ENCODE results near the gene NPAP1. TPM values are rescaled to one million over a fixed set of nuclear protein-coding genes. Genes with fewer than 3 reads are reported as not detected.

The NPAP1 gene
- total RNA-seq, 1 donor from 2014 or later: not detected

DNA sequence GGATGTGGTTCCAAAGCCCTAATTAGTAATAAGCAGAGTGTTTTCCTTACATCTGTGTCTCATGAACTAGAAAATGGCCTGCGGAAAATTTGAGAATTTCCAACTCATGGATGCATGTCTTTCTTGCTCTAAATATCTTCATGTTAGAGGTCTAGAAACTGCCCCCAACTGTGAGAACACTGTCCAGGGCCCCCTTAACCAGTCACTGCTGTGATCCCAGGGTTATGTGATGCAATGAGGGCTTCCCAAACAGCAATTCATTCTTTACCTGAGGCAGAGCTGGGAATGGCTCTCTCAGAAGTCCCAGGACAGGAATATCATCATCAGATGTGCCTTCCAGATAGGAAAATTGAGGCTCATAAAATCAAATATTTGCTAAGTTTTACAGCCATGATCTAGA, 8.2 kb downstream of the NPAP1 start:
- Histone ChIP-seq H3K36me3 (ENCODE audit: control insufficient read depth, insufficient read depth, low read length) (no peaks in the 10 kb centered on the region), H3K4me3 (ENCODE audit: low read depth, low read length) (no peak overlapping the region), H3K27me3 (ENCODE audit: control insufficient read depth, insufficient read depth, low read length) (no peaks in the 10 kb centered on the region)
- TF ChIP-seq, protein P1, sequence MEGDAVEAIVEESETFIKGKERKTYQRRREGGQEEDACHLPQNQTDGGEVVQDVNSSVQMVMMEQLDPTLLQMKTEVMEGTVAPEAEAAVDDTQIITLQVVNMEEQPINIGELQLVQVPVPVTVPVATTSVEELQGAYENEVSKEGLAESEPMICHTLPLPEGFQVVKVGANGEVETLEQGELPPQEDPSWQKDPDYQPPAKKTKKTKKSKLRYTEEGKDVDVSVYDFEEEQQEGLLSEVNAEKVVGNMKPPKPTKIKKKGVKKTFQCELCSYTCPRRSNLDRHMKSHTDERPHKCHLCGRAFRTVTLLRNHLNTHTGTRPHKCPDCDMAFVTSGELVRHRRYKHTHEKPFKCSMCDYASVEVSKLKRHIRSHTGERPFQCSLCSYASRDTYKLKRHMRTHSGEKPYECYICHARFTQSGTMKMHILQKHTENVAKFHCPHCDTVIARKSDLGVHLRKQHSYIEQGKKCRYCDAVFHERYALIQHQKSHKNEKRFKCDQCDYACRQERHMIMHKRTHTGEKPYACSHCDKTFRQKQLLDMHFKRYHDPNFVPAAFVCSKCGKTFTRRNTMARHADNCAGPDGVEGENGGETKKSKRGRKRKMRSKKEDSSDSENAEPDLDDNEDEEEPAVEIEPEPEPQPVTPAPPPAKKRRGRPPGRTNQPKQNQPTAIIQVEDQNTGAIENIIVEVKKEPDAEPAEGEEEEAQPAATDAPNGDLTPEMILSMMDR (IDR thresholded peaks at IDR 0.05; ENCODE audit: insufficient read depth, low read length, poor library complexity, severe bottlenecking): no peak
- no peak for DNase-seq (ENCODE audit: low read depth)

DNA sequence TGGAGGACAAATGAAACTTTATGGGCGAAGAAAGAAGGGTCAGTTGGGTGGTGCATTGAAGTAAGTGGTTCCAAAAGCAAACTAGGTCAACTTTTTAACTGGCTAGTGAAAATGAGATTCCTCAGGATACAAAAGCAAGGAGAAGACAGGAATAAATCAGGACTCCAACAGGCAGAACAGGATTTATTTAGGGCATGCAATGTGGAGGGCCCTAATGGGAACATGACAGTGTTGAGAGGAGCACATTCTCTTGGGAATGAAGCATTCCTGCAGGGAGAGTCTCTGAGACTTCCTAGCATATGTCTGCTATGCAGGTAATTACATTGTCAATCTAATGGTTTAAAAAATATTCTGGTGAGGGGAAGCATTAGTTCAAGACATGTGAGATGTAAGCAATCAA, 8.7 kb downstream of the NPAP1 start:
- no peak overlapping the region for H3K4me3 ChIP-seq (ENCODE audit: low read depth, low read length)
- H3K36me3 ChIP-seq (ENCODE audit: control insufficient read depth, insufficient read depth, low read length): no peaks in the 10 kb centered on the region
- TF ChIP-seq, protein P1 (IDR thresholded peaks at IDR 0.05; ENCODE audit: insufficient read depth, low read length, poor library complexity, severe bottlenecking): no peak
- DNase-seq (ENCODE audit: low read depth): no peak
- no peaks in the 10 kb centered on the region for H3K27me3 ChIP-seq (ENCODE audit: control insufficient read depth, insufficient read depth, low read length)

DNA sequence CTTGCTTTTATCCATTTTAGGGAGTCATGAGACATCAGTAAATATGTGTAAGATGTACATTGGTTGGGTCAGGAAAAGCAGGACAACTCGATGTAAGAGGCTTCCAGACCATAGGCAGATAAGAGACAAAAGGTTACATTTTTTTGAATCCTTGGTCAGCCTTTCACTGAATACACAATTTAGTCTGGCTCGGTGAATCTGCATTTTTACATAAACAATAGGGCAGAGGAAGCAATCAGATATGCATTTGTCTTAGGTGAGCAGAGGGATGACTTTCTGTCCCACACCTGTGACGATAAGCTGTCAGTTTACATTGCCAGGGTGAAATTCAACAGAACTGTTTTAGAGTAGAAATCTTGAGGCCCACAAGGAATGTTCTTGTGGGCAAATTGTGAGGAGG, 20.6 kb downstream of the NPAP1 start:
- Histone ChIP-seq H3K4me3 (ENCODE audit: low read depth, low read length) (no peak overlapping the region), H3K27me3 (ENCODE audit: control insufficient read depth, insufficient read depth, low read length) (no peaks in the 10 kb centered on the region), H3K36me3 (ENCODE audit: control insufficient read depth, insufficient read depth, low read length) (no peaks in the 10 kb centered on the region)
- no peak for DNase-seq (ENCODE audit: low read depth)
- TF ChIP-seq, protein P1 (IDR thresholded peaks at IDR 0.05; ENCODE audit: insufficient read depth, low read length, poor library complexity, severe bottlenecking): no peak

DNA sequence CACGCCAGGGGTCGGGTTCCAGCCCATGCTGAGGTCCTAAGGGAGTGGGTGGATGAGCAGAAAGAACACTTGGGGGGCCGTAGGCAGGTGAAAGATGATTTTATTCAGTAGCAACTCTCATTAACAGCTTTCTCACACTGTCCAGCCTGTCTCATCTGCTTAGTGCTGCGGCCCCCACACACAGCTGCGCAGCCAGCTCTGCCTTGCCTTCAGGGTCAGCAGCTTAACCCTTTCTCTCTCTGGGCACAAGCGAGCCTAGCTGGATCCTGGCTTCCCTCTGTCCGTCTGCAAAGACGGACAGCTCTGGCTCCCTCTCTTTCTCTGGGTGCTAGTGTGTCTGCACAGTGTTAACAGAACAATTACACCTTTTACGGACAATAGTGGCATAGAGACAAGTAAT, 21.3 kb downstream of the NPAP1 start:
- no peak for DNase-seq (ENCODE audit: low read depth)
- no peak overlapping the region for H3K4me3 ChIP-seq (ENCODE audit: low read depth, low read length)
- TF ChIP-seq, protein P1 (IDR thresholded peaks at IDR 0.05; ENCODE audit: insufficient read depth, low read length, poor library complexity, severe bottlenecking): no peak
- no peaks in the 10 kb centered on the region for H3K36me3 ChIP-seq (ENCODE audit: control insufficient read depth, insufficient read depth, low read length)
- H3K27me3 ChIP-seq (ENCODE audit: control insufficient read depth, insufficient read depth, low read length): no peaks in the 10 kb centered on the region

DNA sequence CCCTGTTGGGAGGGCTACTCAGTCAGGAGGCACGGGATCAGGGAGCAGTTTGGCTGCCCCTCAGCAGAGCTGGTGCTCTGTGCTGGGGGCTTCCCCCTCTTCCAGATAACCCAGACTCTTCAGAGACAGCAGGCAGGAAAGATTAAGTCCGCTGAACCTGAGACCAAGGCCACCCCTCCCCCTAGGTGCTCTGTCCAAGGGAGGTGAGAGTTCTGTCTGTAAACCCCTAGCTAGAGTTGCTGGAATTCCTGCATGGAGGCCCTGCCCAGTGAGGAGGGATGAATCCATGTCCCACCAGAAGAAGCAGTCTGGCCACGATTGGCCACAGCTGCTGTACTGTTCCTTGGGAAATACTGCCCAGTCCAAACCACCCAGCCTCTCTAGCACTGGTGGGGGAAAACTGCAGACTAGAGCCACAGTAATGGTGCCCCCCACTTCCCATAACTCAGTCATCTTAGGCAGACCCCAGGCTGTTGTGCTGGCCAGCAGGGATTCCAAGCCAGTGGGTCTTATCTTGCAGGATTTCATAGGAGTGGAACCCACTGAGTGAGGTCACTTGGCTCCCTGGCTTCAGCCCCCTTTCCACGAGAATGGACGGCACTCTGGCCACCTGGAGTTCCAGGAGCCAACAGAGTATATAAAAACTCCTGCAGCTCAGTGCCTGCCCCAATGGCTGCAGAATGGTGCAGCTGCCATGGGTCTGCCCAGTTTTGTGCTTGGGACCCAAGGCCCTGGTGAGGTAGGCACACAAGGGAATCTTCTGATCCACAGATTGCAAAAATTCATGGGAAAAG, 42.9 kb downstream of the NPAP1 start:
- Histone ChIP-seq H3K36me3 (ENCODE audit: control insufficient read depth, insufficient read depth, low read length) (no peaks in the 10 kb centered on the region), H3K27me3 (ENCODE audit: control insufficient read depth, insufficient read depth, low read length) (no peaks in the 10 kb centered on the region), H3K4me3 (ENCODE audit: low read depth, low read length) (no peak overlapping the region)
- TF ChIP-seq, protein P1 (IDR thresholded peaks at IDR 0.05; ENCODE audit: insufficient read depth, low read length, poor library complexity, severe bottlenecking): no peak
- no peak for DNase-seq (ENCODE audit: low read depth)

DNA sequence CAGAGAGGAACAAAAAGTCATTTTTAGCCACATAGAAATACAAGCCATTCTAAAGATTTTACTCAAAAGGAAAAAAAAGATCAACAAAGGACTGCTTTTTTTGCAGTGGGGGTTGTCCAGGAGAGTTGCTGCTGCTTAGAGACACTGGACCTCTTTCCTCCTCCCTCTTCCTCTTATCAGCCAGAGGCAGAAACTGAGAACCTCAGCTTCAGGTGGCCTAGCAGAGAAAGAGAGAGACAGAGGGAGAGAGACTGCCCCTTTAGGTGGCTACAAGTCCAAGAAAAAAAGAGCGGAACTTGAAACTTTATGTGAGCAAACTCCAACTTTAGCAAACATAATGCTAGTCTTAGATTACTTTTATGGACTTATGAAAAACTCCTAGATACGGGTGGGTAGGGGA, 54.2 kb downstream of the NPAP1 start:
- no peaks in the 10 kb centered on the region for H3K36me3 ChIP-seq (ENCODE audit: control insufficient read depth, insufficient read depth, low read length)
- H3K27me3 ChIP-seq (ENCODE audit: control insufficient read depth, insufficient read depth, low read length): no peaks in the 10 kb centered on the region
- no peak for DNase-seq (ENCODE audit: low read depth)
- H3K4me3 ChIP-seq (ENCODE audit: low read depth, low read length): no peak overlapping the region
- TF ChIP-seq, protein P1 (IDR thresholded peaks at IDR 0.05; ENCODE audit: insufficient read depth, low read length, poor library complexity, severe bottlenecking): no peak

All from kidney epithelial cell (primary cell).